OCI-LY7 (cell line): ENCODE results near the gene EPHB1.

Experiments
- CTCF ChIP-seq: fragments of 200-600 bp; sonication (generic); conservative IDR thresholded peaks from 2 replicates; pipeline ENCODE4 v1.5.1; 2014; ENCODE audit warnings: mild to moderate bottlenecking, antibody characterized with exemption, low read length, moderate library complexity, mixed read lengths
- EZH2phosphoT487 ChIP-seq: fragments of 200-600 bp; sonication (generic); IDR thresholded peaks from 2 replicates; pipeline ENCODE4 v1.6.1; 2018; ENCODE audit warnings: low read depth, borderline replicate concordance, mild to moderate bottlenecking, mixed run types, antibody characterized with exemption, low read length, moderate library complexity, mixed read lengths

GRCh38 chr3:134748698-134749097 is 46.4 kb upstream of the EPHB1 start:
- no peak for TF ChIP-seq CTCF
- TF ChIP-seq EZH2phosphoT487 = no peak
